Glomerular visceral epithelial cell (primary cell): Measurements from ENCODE around the gene ROM1.
"Not testable (repeated sequence)": the region's sequence is repeated elsewhere in the genome, so short reads cannot be mapped to it uniquely, and the experiment has no call there.

Source experiments
- DNase-seq: peaks from one replicate; pipeline ENCODE4 v3.0.0-alpha.2; 2016; ENCODE audit errors: extremely low spot score

Gene ROM1

GRCh38 chr11:62649486-62649885 is 36.4 kb downstream of the ROM1 start:
- DNase-seq = no peak

GRCh38 chr11:62650283-62650682 is 37.2 kb downstream of the ROM1 start:
- not testable (repeated sequence) for DNase-seq

DNA sequence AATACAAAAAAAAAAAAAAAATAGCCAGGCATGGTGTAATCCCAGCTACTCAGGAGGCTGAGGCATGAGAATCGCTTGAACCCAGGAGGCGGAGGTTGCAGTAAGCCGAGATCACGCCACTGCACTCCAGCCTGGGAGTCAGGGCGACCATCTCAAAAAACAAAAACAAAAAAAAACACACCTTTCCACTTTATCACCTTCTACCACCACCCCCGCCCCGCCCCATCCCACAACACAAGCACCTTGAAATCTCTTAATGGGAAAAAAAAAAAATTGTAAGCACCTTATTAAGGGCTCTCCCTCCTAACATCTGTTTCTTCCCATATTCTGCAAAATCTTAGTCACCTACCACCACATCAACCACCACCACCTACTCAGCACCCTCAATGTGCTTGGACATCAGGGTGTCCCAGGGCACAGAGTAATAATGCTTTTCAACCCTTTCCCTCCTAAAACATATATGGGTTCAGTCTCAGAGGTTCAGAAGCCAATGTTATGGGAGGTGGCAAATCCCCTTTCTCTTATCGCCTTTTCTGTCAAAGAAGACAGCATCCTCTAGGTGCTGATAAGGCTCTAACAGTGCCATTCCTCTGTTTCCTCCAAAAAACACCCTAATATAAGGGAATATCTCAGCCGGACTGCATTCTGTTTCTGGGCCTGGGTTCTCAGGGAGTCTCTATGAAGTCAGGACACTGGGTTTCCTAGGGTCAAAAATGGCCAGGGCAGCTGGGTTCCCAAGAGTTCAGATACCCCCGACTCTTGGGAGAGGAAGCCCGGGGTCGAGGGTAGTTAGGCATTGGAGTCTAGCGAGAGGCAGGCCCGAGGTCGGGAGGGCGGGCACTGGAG is 39.3 kb downstream of the ROM1 start:
- no peak for DNase-seq

DNA sequence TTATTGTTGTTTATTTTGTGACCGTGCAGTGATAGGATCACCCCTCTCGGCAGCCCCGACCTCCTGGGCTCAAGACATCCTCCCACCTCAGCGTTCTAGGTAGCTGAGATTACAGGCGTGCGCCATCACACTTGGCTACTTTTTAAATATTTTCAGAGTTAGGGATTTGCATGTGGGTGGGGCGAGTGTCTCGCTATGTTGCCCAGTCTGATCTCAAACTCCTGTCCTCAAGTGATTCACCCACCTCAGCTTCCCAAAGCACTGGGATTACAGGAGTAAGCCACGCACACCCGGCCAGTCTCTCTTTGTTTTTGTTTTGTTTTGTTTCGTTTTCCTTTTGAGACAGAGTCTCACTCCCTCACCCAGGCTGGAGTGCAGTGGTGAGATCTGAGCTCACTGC is 41.2 kb downstream of the ROM1 start:
- DNase-seq = no peak

DNA sequence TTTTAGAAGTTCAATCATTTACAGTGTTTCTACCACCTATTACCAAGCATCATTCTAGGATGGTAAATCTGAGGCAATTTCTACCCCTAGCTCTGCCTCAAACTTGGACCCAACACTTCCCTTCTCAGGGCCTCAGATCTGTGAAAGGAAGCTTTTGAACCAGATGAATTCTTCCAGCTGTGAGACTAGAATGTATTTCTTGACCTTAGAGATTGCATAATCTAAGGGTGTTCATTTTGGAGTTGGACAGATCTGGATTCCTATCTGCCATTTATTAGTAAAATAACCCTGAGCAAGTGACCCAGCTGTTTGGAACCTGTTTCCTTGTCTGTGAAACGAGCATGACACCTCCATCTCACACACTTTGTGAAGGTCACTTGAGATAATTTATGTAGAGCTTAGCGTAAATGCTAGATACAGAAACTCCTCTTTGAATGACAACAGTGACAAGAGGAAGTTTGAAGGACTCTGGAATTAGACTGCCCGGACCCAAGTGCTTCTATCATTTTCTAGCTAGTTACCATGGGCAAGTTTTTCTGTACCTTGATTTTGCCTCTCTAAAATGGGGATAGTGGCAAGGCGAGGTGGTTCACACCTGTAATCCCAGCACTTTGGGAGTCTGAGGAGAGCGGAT is 43.9 kb downstream of the ROM1 start:
- no peak for DNase-seq

DNA sequence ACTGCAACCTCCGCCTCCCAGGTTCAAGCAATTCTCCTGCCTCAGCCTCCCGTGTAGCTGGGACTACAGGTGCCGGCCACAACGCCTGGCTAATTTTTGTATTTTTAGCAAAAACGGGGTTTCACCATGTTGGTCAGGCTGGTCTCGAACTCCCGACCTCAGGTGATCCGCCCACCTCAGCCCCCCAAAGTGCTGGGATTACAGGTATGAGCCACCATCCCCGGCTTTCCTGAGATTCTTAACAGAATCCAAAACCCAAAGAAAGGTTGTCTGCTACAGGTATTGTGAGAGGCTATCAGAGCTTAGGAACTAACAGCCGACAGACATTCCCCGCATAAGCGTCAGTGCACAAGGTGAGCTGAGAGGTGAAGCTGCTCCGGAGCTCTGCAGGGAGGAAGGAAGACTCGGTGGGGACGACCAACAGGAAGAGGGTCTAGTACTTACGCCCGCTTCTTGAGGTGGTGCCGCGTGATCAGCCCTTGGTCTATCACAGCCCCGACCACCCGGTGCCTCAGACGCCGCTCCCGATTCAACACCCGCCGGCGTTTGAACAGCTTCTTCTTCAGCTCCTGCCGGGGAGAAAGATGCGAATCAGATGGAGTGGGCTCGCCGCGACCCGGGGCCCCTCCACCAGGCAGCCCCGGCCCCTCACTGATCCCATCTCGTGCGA is 51.5 kb downstream of the ROM1 start:
- peak; percentile 63 for DNase-seq
